Esophagus muscularis mucosa (tissue), 4 donors: ENCODE results near the gene AFAP1. TPM values are rescaled to one million over a fixed set of nuclear protein-coding genes. Genes with fewer than 3 reads are reported as not detected.

ENCODE experiments used
- DNase-seq: peaks from one replicate; pipeline ENCODE4 v3.0.0-alpha.2; 2017; ENCODE audit errors: extremely low spot score
- H3K27ac ChIP-seq, 4 donors: fragments of 200-600 bp; sonication (generic); replicated peaks in 1 of 4; 1 replicate in 3 of 4; 2 replicates in 1 of 4; pipeline ENCODE4 v1.5.1; 2016 to 2019; ENCODE audit warnings: mild to moderate bottlenecking in 1 of 4
- H3K27me3 ChIP-seq, 4 donors: fragments of 200-600 bp; sonication (generic); one replicate each; pipeline versions ENCODE4 v1.5.1 to v1.6.0; 2016 to 2019
- H3K36me3 ChIP-seq, 4 donors: fragments of 200-600 bp; sonication (generic); one replicate each; pipeline ENCODE4 v1.5.1; 2016 to 2019
- H3K4me1 ChIP-seq, 4 donors: fragments of 200-600 bp; sonication (generic); one replicate each; pipeline ENCODE4 v1.5.1; 2016 to 2019
- H3K4me3 ChIP-seq, 4 donors: fragments of 200-600 bp; sonication (generic); 1 replicate in 2 of 4; 2 replicates in 2 of 4; pipeline ENCODE4 v1.5.1; 2016 to 2019; ENCODE audit warnings: mild to moderate bottlenecking in 4 of 4, moderate library complexity in 1 of 4
- H3K9me3 ChIP-seq, 4 donors: fragments of 200-600 bp; sonication (generic); 1 replicate in 3 of 4; 2 replicates in 1 of 4; pipeline ENCODE4 v1.5.1; 2016 to 2019
- CTCF ChIP-seq, 3 experiments: fragments of 200-600 bp in 2 of 3; fragments of 450-650 bp in 1 of 3; sonication (generic) in 2 of 3; IDR thresholded peaks; one replicate each; pipeline ENCODE4 v1.5.1; 2017 to 2019; ENCODE audit warnings: antibody characterized with exemption in 3 of 3, mild to moderate bottlenecking in 2 of 3, moderate library complexity in 1 of 3
- EP300 ChIP-seq: sonication (generic); formaldehyde crosslinking; IDR thresholded peaks from one replicate; pipeline ENCODE4 v1.6.1; 2017; ENCODE audit warnings: antibody characterized with exemption
- POLR2A ChIP-seq: fragments of 450-650 bp; IDR thresholded peaks from one replicate; pipeline ENCODE4 v1.6.1; 2017; ENCODE audit warnings: antibody characterized with exemption, moderate library complexity, mild to moderate bottlenecking, low read depth
- POLR2AphosphoS5 ChIP-seq, 2 donors: sonication (generic); formaldehyde crosslinking; IDR thresholded peaks; one replicate each; pipeline ENCODE4 v1.6.1; 2017; ENCODE audit warnings: antibody characterized with exemption in 2 of 2
- whole genome bisulfite sequencing: methylation state at CpG from one replicate; pipeline ENCODE4 v1.1.5; 2018; 5-methylcytosine and 5-hydroxymethylcytosine counted together
- intact Hi-C: fragments of 100-400 bp; cut with DNase I; formaldehyde crosslinking; loops from one replicate; pipeline ENCODE4 v1.15.1; 2023
- total RNA-seq, 4 donors: library from RNA; depleted of rRNA; stranded (reverse); fragments of >200 nt; gene quantifications; one replicate each; pipeline versions ENCODE4 v1.1.0 to v1.2.1, GENCODE V29; 2016

AFAP1 gene
- total RNA-seq, 4 donors from 2014 or later: 37.8 to 71.3 (median 50.9) TPM

GRCh38 chr4:7815981-7816380, 123.7 kb downstream of the AFAP1 start:
- peak overlapping the region; percentile 55 to 87 (median 81) for H3K27ac ChIP-seq
- peaks cover 16 to 68% (median 66%) of the 10 kb centered on the region in 4 donors for H3K4me1 ChIP-seq
- DNase-seq: no peak
- H3K9me3 ChIP-seq: no peaks in the 10 kb centered on the region
- WGBS: 85% methylated on average over 1 of the region's 1 CpG
- H3K36me3 ChIP-seq: peaks cover 6 to 44% (median 31%) of the 10 kb centered on the region in 4 donors
- TF ChIP-seq EP300: no peak
- no peak for TF ChIP-seq POLR2A
- no peak for TF ChIP-seq CTCF (IDR thresholded peaks at IDR 0.05)
- no peak for TF ChIP-seq POLR2AphosphoS5 (IDR thresholded peaks at IDR 0.05)
- intact Hi-C loops: no loop called here
- no peak overlapping the region for H3K4me3 ChIP-seq
- H3K27me3 ChIP-seq: no peaks in the 10 kb centered on the region

- intact Hi-C loops: no loop called here
- no peak for DNase-seq
Observed at GRCh38 chr4:7815562-7815961, 124.1 kb downstream of the AFAP1 start.

GRCh38 chr4:7814451-7814850, 125.2 kb downstream of the AFAP1 start:
- no peak for DNase-seq
- 89% methylated on average over 14 of the region's 15 CpGs for WGBS

More at GRCh38 chr4:7815562-7815961, 124.1 kb downstream of the AFAP1 start:
- TF ChIP-seq POLR2A (no peak), POLR2AphosphoS5 (IDR thresholded peaks at IDR 0.05) (peak in 1 of 2 donors; percentile 50)
- peaks cover 14 to 68% (median 66%) of the 10 kb centered on the region in 4 donors for H3K4me1 ChIP-seq
- H3K9me3 ChIP-seq: no peaks in the 10 kb centered on the region
- 64% methylated on average over 6 of the region's 6 CpGs for WGBS
- peak overlapping the region; percentile 6 to 87 (median 42) for H3K27ac ChIP-seq
- peaks cover 6 to 44% (median 31%) of the 10 kb centered on the region in 4 donors for H3K36me3 ChIP-seq
- no peak overlapping the region for H3K4me3 ChIP-seq
- no peaks in the 10 kb centered on the region for H3K27me3 ChIP-seq

GRCh38 chr4:7813674-7814073, 126.0 kb downstream of the AFAP1 start:
- Histone ChIP-seq H3K27ac (peak overlapping the region; percentile 83 to 87 (median 84)), H3K9me3 (no peaks in the 10 kb centered on the region), H3K4me1 (peaks cover 11 to 66% (median 64%) of the 10 kb centered on the region in 4 donors), H3K4me3 (no peak overlapping the region), H3K36me3 (peaks cover 8 to 45% (median 33%) of the 10 kb centered on the region in 4 donors), H3K27me3 (no peaks in the 10 kb centered on the region)
- 77% methylated on average over 3 of the region's 3 CpGs for WGBS
- intact Hi-C loops: no loop called here
- TF ChIP-seq POLR2AphosphoS5 (IDR thresholded peaks at IDR 0.05) (peak in 1 of 2 donors; percentile 39), EP300 (no peak), POLR2A (no peak)
- DNase-seq: no peak

More at GRCh38 chr4:7814451-7814850, 125.2 kb downstream of the AFAP1 start:
- no peaks in the 10 kb centered on the region for H3K27me3 ChIP-seq
- TF ChIP-seq EP300 (no peak), POLR2A (no peak), POLR2AphosphoS5 (IDR thresholded peaks at IDR 0.05) (no peak), CTCF (IDR thresholded peaks at IDR 0.05) (no peak)
- H3K36me3 ChIP-seq: peaks cover 6 to 45% (median 31%) of the 10 kb centered on the region in 4 donors
- no peak overlapping the region for H3K4me3 ChIP-seq
- peaks cover 11 to 66% (median 64%) of the 10 kb centered on the region in 4 donors for H3K4me1 ChIP-seq
- H3K9me3 ChIP-seq: no peaks in the 10 kb centered on the region
- intact Hi-C loops: no loop called here
- H3K27ac ChIP-seq: peak overlapping the region; percentile 30 to 87 (median 84)

- DNase-seq: no peak
- H3K27ac ChIP-seq: peak overlapping the region; percentile 83 to 87 (median 84)
- WGBS: 65% methylated on average over 5 of the region's 5 CpGs
- intact Hi-C loops: no loop called here
- H3K4me3 ChIP-seq: no peak overlapping the region
- H3K27me3 ChIP-seq: no peaks in the 10 kb centered on the region
- H3K4me1 ChIP-seq: peaks cover 9 to 66% (median 63%) of the 10 kb centered on the region in 4 donors
- H3K36me3 ChIP-seq: peaks cover 10 to 40% (median 31%) of the 10 kb centered on the region in 4 donors
- no peaks in the 10 kb centered on the region for H3K9me3 ChIP-seq
- TF ChIP-seq POLR2AphosphoS5 (IDR thresholded peaks at IDR 0.05): no peak
- no peak for TF ChIP-seq POLR2A
Observed at GRCh38 chr4:7812921-7813320, 126.7 kb downstream of the AFAP1 start.

GRCh38 chr4:7812231-7812857, 127.3 kb downstream of the AFAP1 start:
- intact Hi-C loops: no loop called here
- H3K27me3 ChIP-seq: no peaks in the 10 kb centered on the region
- H3K36me3 ChIP-seq: peaks cover 10 to 39% (median 30%) of the 10 kb centered on the region in 4 donors
- DNase-seq: no peak
- H3K4me1 ChIP-seq: peaks cover 14 to 69% (median 63%) of the 10 kb centered on the region in 4 donors
- H3K9me3 ChIP-seq: no peaks in the 10 kb centered on the region
- H3K27ac ChIP-seq: peak overlapping the region; percentile 83 to 87 (median 84)
- H3K4me3 ChIP-seq: peak overlapping the region; percentile 12 to 33 (median 25)
- WGBS: 59% methylated on average over 17 of the region's 18 CpGs
- TF ChIP-seq EP300 (no peak), POLR2AphosphoS5 (IDR thresholded peaks at IDR 0.05) (no peak), CTCF (IDR thresholded peaks at IDR 0.05) (no peak), POLR2A (no peak)
